SKM-1 (cell line): ENCODE data around the gene KIF14.
A peak's percentile ranks its signal among the peaks of the same experiment; 100 is the strongest.
"Not testable (repeated sequence)": the region's sequence is repeated elsewhere in the genome, so short reads cannot be mapped to it uniquely, and the experiment has no call there.

Source experiments
- DNase-seq: peaks from one replicate; lab custom pipeline; 2025; ENCODE audit not compliant: unreplicated experiment; lab: John Stamatoyannopoulos, UW

Gene KIF14

DNA sequence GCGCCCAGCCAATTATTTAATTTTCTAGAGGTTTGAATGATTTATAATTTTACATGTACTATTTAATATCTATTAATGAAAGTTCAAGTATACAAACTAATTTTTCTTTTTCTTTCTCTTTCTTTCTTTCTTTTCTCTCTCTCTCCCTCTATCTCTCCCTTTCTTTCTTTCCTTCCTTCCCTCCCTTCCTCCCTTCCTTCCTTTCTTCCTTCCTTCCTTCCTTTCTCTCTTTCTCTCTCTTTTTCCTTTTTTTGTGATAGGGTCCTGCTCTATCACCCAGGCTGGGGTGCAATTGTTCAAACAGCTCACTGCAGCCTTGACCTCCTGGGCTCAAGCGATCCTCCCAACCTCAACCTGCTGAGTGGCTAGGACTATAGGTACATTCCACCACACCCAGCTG is 16.1 kb upstream of the KIF14 start:
- DNase-seq, result no peak

DNA sequence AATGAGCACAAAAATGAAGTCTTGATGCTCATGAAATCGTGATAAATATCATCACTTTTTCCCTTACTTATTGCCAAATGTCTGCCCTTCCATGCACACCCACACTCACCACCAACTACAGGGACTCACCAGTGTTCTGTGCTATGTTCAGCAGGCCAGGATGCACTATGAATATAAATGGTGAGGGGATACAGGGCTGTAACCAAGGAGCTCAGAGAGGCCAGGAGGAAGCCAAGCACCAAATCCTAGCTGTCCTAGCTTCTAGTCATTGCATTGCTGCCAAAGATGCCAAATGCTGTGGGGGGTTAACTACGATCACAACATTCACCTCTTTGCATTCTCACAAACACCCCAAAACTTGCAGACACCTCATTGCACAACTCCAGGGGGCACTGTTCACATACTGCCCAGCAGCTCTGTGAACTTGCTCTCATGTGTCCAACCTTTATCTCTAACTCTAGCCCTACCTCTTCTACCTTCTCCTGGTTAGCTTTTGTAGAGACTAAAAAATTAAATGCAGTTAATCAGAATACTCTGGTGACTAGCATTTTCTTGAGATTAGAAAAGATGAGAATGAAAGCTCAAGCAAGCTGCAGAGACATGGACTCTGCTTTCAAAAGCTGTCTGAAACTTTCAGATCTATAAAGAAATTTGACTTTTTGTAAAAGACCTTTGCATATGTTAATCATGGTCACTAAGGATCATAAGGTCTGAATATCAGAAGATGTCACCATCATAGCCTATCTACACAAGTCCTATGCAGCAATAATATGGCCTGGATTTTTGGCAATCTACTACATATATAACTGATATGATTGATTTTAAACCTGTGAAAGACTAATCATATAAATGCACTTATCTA is 13.9 kb upstream of the KIF14 start:
- no peak for DNase-seq

DNA sequence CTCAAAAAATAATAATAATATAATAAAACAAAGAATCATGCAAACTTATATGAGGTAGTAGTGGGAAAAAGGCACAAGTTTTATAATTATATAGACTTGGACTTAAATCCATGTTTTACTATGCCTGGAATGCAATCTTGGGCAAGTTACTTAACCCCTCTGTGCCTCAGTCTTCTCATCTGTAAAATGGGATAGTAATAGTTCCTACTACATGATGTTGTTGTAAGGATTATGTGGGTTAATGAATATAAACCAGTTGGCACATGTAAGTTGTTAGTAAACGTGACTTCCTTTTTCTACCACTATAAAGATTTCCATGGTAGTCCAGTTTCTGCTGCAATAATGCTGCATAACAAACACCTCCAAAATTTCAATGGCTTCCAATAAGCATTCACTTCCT is 10.8 kb upstream of the KIF14 start:
- no peak for DNase-seq

DNA sequence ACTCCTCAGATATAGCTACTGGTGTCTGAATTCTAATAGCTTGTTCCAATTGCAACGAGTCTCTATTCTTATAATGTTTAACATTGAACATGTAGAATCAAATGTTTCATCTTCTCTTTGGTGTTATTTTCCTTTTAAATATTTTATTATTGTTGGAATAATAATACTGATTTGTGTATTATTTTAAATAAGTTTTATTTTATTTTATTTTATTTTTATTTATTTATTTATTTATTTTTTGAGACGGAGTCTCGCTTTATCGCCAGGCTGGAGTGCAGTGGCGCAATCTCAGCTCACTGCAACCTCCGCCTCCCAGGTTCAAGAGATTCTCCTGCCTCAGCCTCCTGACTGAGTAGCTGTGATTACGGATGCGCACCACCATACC is 10.0 kb upstream of the KIF14 start:
- not testable (repeated sequence) for DNase-seq

DNA sequence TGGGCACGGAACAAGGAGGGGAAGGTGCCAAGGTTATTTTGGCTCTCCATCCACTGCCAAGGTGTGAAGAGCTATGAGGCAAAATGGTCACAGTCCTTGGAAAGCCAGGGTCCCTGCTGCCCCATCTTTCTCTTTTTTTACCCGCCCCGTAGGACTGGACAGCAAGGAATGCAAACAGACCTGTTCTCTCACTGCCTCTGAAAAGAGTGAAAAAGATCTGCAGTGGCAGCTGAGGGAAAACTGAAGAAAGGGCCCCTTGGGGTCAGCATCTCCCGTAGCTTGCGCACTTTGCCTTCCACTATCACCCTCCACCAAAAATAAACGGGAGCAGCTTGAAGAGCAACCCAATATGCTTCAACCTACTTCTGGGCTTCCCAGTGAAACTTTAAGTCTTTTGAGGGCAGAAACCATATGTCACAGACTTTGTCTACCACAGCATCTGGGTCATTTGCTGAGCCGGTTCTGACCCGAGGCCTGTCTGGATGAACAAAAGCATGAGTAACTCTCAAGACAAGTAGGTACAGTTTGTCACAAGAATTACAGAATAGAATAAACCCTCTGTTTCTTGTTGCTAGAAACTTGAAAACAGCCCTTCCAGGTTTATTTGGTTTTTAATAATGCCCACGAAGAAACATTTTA is 9.4 kb upstream of the KIF14 start:
- no peak for DNase-seq

GRCh38 chr1:200628223-200628881 is 7.8 kb upstream of the KIF14 start:
- DNase-seq, result no peak

DNA sequence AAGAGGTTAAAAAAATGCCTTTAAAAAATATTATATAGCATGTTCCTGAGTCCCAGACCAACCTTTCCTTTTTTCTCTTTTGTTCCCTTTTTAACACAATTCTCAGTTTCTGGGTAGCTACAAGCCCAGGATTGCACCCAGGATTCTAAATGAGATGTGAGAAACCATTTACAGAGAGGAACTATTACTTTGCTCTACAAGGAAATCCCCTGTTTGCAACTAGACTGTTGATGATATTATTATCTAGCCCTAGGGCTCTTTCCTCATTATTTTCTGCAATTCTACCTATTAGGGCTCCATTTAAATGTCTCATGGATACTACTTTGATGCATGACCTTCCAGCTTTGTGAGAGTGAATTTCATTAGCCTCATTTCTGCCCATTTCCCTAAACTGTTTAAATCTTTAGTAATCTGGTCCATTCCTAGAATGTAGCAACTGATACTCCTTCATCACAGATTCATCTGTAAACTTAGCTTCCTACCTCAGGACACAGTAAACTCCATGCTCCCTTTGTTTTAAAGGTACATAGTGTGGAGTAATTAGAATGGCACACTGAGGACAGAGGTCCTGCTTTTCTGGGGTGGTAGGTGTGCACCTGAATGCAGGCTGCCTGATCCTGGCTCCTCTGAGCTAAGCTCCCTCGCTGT is 7.1 kb upstream of the KIF14 start:
- no peak for DNase-seq

GRCh38 chr1:200626853-200627534 is 6.4 kb upstream of the KIF14 start:
- DNase-seq, result no peak

- no peak for DNase-seq
Measured at GRCh38 chr1:200625381-200625824, 4.9 kb upstream of the KIF14 start.

DNA sequence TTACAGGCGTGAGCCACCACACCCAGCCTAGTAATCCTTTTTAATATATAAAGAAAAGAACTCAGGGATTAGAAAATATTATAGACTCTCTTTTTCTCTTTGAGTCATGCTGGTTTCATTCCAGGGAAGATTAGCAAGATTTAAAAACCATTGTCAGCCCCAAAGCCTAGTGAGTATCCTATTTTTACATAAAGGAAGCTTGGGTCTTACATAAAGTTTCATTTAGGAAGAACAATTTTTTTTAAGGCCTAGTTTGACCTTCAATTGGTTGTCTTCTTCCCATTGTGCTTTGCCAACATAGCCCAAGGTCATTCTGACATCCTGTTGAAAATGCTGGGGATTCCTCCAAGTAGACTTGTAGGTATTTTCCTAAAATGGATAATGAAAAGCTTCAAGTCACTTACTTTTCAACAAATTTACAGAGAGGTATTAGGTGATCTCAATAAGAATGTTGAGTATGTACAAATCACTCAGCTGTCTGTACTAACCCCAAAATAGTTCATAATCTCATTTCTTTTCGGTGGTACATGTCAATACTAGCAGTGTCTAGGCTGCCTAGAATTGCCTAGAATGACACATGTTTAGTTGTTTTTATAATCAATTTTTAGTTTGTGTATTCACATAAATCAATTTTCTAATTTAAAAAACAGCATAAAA is 4.3 kb upstream of the KIF14 start:
- no peak for DNase-seq

DNA sequence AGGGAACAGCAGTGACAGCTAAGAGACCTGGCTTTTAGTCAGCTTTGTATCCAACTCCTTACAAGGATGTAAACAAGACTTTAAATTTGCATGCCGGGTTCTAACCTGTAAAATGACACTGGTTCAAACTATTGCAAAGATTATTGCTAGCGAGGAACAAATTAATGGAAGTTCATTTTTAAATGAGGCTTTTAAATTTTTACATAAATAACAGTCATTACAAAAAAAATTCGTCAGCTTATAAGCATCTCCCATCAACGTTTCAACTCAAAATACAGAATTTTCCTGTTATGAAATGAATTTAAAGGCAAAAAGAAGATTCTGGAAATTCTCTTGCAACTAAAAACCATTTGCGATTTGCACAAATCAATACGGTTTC is 668 bp downstream of the KIF14 start:
- DNase-seq, result no peak

DNA sequence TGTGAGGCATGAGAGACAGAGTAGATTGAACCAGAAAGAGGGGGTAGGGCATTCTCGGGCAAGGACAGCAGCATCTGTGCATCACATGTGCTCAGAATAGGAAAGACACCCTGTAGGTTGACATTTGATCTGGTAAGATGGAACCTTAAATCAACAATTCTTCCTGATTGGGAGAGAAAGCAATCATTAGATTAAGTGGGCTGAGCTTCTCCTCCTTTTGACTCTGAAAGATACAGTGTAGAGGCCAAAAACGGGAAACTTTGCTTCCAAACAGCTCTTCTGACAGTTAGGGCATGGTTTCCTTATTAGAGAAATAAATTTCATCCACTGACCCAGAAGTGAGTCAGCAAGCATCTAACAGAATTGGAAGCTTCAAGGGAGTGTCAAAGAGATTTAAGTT is 9.7 kb downstream of the KIF14 start:
- DNase-seq, result no peak

DNA sequence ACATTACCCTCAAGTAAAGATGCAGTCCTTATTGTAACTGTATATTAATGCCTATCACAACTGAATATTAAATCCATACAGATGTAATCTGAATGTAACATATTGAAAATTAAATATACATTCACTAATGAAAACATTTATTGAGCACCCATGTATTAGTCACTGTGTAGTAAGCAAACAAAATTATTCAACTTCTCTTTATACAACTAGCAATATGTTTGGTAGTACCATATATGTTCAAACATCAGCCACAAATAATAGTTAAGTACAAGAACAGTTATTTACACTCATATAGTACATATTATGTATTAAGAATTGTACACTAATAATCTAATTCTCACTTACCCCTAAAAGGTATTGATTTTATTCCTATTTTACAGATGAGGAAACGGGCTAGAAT is 17.9 kb downstream of the KIF14 start:
- no peak for DNase-seq

- DNase-seq, result no peak
Measured at GRCh38 chr1:200590001-200590400, 30.6 kb downstream of the KIF14 start.

GRCh38 chr1:200588698-200589097 is 31.9 kb downstream of the KIF14 start:
- DNase-seq, result peak; percentile 50

DNA sequence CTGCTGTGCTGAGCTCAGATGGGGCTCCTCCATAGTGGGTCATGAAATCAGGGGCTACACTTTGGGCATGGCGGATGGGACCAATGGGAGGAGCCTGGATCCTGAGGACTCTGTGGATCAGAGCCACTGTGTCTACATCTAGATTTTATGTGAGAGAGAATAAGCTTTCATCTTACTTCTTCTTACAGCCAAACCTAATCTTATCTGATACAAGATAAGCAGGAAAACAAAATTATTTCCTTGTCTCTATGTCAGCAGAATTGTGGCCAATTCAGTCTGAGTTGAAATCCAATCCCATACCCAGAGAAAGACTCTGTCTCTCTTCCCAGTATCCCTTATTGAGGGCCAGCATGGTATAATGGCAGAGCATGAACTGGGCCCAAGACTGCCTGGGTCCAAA is 56.2 kb downstream of the KIF14 start:
- DNase-seq, result no peak

DNA sequence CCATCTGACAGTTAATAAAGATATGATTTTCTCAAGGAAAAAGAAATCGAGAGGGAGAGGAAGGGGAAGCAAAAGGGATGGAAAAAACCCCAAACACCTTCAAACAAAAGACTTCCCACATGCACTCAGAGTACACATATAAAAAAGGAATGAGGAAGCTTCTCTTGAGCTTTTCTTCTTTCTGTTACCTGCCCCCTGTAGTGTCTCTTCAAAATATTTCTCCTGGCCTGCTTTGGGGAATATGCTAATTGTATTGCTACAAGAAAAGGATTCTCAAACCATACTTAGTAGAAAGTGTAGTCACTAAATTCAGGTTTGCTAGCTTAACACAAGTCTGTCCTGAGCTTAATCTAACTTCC is 58.7 kb downstream of the KIF14 start:
- no peak for DNase-seq

- DNase-seq, result peak; percentile 74
Measured at GRCh38 chr1:200558866-200559459, 61.6 kb downstream of the KIF14 start.

DNA sequence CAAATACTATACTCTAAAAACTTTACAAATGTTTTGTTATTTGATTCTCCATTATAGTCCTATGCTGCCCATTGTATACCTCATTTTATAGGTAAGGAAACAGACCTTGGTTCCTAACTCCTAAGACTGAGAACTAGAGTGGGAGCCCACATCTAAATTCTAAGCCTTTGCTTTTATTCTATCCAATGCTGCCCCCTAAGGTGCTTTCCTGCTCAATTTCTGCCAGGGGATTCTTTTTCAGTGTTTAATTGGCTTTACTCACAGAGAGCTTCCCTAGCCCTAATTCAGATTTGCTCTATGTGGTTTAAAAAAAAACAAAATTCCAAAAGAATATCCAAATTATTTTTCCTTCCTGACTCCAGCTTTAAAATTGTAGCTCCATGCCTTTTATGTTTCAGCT is 64.5 kb downstream of the KIF14 start:
- no peak for DNase-seq

DNA sequence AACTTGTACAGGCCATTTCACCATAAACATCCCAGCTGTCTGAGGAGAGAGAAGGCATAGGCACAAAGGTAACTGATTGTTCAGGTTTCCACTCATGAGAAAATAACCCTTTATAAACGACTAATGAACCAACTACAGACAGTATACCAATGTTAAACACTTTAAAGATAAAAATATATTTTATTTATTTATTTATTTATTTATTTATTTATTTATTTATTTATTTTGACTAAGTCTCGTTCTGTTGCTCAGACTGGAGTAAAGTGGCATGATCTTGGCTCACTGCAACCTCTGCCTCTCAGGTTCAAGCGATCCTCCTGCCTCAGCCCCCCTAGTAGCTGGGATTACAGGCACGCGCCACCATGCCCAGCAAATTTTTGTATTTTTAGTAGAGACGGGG is 67.8 kb downstream of the KIF14 start:
- DNase-seq, result not testable (repeated sequence)
